ENCODE measurements around the gene POLR3E. TPM values are rescaled to one million over a fixed set of nuclear protein-coding genes. Genes with fewer than 3 reads are reported as not detected.
A peak's percentile ranks its signal among the peaks of the same experiment; 100 is the strongest.
"Not testable (repeated sequence)": the region's sequence is repeated elsewhere in the genome, so short reads cannot be mapped to it uniquely, and the experiment has no call there.

Gene POLR3E
- total RNA-seq, 1 donor from 2014 or later = 50.8 TPM

DNA sequence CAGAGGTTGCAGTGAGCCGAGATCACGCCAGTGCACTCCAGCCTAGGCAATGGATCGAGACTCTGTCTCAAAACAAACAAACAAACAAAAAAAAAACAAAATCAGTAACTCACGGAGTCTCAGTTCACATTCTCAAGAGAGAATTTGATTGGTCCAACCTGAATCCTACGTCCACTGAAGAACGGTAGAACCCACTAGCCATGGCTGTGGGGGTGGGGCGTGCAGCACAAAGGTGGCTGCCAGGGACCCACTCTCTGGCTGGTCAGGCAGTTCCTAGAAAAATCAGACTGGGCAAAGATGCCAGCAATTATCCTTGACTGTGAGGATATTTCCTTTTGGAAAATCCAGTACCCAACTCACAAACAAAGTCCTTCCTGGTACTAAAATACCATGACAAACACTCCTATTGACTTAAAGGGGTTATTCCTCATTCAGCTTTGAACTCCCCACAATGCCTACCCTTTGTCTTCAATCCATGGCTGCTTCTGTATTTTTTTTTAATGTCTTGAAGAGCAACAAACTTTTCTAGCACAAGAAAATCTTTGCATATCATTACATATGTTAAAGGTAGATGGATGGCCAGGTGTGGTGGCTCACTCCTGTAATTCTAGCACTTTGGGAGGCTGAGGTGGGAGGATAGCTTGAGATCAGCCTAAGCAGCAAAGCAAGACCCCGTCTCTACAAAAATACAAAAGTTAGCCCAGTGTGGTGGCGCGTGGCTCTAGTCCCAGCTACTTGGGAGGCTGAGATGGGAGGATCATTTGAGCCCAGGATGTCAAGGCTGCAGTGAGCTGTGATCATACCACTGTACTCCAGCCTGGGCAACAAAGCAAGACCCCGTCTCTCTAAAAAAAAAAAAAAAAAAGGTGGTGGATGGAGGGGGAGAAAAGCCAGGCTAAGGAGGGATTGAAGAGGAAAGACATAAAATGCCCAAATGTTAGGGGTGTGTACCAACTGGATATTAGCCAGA, 3.8 kb upstream of the POLR3E start:
- no peak for DNase-seq (ENCODE audit: low read depth)

DNA sequence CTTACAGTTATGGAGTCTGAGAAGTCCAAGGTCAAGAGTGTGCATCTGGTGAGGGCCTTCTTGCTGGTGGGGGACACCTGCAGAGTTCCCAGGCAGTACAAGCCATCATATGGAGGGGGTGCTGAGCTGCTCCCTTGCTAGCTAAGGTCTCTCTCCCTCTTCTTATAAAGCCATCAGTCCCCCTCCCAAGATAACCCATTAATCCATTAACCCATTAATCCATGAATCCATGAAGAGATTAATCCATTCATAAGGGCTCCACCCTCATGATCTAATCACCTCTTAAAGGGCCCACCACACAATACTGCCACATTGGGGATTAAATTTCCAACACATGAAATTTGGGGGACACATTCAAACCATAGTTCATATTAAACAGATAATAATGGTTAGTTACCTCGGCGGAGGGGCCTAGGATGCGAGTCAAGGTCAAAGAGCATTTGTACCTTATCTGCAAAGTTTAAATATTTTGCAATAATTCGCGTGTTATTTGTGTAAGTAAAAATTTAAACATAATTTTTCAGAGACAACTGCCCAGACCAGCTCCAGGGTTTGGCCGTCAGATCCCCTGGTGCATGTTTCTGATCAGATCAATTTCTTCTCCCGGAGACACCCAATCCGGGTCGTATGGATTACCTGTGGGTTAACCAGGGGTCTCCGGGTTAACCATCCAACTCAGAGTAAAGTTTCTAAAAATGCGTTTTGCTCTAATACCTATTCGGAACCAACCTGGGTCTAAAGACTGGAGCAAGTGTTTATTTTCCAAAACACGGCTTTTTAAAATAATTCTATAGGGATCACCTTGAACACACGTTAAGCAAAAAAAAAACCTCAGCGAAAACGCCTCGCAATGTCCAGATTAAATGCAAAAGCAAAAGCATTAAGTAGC, 740 bp upstream of the POLR3E start:
- peak; percentile 9 for DNase-seq (ENCODE audit: low read depth)

DNA sequence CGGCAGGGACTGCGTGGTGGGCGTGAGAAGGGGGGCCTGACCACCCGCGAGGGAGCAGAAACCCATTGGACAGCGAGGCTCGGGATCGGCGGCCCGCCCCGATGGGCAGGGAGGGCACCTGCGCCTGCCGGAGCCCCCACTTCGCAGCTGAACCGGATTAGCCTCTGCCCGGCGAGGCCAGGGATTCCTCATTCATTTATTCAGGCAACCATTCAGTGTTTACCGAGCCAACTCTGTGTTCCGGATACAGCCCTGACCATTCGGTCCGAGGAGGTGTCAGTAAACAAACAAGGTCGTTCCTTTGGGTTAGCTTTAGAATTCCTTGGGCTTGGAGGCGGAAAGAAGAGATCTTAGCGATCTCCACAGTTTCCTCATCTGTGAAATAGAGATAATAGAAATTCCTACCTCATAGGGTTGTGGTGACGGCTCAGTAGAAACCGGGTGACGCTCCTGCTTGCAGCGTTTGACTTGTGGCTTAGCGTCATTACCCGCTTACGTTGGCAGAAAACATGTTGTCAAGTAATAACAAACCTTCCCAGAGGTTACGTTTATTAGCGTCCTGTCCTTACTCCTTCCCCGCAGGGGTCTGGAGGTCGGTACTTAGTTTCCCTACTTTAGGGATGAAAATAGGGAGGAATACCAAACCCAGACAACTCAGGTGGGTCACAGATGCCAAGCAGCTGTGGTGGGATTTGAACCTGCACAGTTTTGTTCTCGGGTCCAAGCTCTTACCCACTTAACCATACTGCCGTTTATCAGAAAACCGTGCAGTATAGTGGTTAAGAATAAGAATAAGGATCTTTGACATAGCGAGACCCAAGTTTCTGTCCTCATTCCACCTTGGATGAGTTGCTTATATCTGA, 893 bp downstream of the POLR3E start:
- DNase-seq (ENCODE audit: low read depth) = peak; percentile 90

DNA sequence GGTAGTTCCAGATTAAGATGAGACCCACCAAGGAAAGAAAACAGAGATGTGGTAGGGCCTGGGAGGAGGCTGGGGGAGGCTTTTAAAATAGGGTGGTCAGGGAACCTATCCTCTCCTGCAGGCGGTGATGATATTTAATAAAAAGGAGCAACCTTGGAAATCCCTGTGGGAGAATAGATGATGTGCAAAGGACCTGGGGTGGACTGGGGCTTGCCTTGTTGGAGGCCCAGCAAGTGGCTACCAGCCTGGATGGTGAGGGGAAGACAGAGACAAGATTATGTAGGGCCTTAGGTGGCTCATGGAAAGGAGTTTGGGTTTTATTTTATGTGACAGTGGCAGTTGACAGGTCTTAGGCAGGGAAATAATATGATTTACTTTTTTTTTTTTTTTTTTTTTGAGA, 1.8 kb downstream of the POLR3E start:
- no peak for DNase-seq (ENCODE audit: low read depth)

DNA sequence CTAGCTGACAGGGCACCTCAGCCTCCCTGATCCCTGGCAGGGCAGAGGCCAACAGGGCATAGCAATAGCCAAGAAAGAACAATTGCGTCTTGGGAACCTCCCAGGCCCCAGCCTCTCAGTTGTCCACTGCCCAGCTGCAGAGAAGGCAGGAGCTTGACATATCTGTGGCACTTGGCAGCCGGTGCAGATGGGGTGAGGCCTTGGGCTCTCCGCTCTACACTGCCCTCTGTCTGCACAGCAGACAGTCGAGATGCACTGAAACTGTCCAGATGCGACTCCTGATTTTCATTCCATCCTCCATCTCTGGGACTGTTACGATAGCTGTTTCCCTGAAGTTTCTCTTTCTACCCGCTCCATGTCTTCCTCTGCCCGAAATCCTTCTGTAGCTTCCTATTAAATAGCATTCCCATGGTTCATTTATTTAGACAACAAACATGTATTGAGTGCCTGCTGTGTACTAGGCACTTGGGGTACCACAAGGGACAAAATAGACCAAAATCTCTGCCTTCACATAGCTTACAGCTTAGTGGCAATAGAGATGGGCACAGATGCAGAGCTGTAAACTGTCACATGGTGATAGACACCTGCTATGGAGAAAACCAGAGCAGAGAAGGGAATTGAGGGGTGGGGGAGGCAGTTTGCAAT, 3.3 kb downstream of the POLR3E start:
- DNase-seq (ENCODE audit: low read depth) = peak; percentile 46

DNA sequence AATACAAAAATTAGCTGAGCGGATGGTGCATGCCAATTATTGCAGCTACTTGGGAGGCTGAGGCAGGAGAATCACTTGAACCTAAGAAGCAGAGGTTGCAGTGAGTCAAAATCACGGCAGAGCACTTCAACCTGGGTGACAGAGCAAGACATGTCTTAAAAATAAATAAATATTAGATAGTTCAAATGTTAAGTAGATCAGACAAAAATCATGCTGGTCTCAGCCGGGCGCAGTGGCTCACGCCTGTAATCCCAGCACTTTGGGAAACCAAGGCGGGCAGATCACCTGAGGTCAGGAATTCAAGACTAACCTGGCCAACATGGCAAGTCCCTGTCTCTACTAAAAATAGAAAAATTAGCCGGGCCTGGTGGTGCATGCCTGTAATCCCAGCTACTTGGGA, 4.2 kb downstream of the POLR3E start:
- DNase-seq (ENCODE audit: low read depth) = not testable (repeated sequence)

DNA sequence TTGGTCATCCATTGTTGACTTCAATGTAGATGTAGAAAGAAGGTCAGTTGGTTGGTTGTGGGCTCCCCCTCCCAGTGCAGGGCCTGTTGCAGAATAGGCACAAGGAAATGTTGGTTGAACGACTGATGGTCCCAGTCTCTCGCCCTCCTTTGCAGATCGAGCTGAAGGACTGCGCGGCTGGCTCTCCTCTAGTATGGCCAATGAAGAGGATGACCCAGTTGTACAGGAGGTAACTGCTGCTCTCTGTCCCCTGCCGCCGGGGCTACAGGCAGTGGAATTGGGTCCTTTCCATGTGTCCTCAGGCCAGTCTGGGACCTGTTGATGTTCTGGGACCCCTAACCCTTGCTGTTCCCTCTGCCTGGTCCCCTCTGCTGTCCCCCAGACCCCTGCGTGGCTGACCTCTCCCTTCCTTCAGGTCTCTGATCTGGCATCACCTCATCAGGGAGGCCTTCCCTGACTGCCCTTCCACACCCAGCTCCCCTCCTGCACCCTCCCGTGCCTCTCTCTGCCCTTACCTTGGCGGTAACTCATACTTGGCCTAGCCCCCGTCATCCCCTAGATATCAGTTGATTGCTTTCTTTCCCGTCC, 5.7 kb downstream of the POLR3E start:
- no peak for DNase-seq (ENCODE audit: low read depth)

DNA sequence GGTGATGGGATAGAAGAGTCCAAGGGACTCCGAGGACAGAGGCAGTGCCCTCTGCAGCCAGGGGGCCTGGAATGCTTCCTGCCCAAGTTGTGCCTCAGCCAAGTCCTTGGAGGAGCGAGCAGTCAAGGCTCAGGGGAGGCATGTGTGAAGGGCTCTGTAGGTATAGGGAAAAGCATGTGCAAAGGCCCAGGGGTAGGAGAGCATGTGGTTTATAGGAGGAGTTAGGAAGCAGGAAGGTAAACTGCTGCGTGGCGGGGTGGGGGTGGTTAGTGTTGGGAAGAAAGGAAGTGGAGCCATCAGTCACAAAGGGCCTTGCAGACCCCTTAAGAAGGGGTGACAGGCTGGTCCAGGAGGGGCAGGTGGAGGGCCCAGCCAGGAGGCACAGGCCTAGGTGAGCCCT, 7.2 kb downstream of the POLR3E start:
- no peak for DNase-seq (ENCODE audit: low read depth)

DNA sequence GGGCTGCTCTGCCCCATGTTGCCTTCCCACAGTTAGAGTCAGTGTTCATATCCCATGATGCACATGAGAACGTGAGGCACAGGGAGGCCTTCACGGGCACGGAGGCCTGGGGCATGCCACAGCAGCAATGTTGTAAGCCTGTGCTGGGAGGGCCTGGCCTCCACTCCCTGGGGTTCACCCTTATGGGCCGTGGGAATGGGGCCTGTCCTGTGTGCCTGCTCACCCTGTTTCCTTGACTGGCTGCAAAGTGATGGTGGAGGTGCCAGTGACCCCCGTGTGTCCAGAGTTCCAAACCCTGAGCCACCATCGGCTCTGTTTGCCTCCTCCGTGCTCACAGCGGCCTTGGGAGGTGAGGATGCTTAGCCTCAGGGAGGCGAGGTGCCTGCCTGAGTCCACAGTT, 9.6 kb downstream of the POLR3E start:
- no peak for DNase-seq (ENCODE audit: low read depth)

DNA sequence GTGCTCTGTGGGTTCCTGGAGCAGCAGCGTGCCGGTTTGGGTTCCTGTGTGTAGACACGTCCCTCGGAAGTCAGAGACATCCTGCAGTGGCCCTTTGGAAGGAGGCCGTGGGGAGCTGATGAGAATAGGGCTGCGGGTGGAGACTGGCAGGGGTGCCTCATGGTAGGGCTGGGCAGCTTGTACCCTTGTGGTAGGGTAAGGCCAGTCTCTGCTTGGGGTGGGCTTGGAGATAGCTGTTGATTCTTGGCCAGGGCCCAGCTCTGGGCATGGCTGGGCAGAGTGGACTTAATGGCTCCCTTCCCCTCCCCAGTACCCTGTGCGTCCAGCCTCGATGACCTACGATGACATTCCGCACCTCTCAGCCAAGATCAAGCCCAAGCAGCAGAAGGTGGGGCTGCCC, 10.6 kb downstream of the POLR3E start:
- no peak for DNase-seq (ENCODE audit: low read depth)

DNA sequence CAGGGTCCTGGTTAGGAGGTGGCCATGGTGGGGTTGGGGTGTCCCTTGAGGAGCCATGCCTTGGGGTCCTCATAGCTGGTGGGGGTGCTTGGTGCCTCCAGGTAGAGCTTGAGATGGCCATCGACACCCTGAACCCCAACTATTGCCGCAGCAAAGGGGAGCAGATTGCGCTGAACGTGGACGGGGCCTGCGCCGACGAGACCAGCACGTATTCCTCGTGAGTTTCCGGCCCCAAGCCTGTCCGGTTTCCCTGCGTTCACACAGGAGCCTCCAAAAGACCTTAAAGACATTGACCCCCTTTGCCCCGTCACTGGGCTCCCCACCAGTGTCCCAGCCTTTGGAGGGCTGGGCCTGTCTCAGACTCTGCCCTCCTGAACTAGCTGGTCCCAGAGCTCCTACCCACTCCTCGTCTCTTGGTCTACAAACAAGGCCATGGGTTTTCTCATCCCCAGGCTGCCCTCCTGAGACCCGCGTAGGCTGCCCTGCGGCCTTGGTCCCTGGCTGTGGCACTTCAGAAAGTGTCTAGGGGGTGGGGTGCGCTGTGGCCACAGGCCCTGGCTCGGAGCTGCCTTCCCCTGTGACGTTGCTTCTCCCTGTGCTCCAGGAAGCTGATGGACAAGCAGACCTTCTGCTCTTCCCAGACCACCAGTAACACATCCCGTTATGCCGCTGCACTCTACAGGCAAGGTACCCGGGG, 11.8 kb downstream of the POLR3E start:
- DNase-seq (ENCODE audit: low read depth) = no peak

DNA sequence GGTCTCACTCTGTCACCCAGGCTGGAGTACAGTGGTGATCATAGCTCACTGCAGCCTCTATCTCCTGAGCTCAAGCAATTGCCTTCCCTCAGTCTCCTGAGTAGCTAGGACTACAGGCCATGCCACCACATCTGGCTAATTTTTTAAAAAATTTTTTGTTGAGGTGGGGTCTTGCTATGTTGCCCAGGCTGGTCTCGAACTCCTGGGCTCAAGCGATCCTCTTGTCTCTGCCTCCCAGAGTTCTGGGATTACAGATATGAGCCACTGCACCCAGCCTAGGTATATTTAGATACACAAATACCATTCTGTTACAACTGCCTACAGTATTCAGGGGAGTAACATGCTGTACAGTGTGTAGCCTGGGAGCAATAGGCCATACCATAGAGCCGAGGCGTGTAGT, 14.3 kb downstream of the POLR3E start:
- no peak for DNase-seq (ENCODE audit: low read depth)

DNA sequence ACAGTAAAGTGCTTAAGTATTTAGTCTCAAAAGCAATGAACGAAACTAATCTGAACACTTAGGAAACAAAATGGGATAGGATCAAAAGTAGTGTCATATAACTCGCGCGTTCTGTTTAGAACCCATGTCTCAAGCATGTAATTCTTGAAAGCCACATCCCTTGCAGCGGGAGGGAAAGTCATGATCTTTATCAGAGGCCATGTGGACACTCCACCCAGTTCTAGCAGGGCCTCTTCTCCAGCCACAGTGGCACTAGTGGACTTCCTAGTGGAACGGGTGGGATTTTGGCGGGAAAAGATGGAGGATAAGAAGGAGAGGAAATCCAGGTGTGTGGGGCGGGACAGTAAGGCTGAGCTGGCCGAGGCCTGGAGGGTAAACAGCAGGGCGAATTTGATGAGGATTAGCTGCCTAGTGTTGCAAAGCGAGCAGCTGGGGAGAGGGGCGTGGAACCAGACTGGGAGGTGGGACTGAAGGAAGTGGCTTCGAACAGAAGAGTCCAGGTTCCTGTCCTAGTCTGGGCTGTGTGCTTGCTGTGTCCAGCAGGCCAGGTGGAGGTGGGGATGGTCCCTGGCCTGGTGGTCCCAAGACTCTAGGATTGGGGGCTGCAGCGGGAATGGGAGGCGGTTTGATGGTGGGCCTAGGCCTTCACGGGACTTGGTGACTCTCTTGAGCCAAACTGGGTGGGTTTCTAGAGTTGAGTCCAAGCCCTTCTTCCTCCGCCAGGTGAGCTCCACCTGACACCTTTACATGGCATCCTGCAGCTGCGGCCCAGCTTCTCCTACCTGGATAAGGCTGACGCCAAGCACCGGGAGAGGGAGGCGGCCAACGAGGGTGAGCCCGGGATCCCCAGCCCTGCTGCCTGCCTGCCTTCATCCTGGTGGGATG, 15.9 kb downstream of the POLR3E start:
- DNase-seq (ENCODE audit: low read depth) = no peak

DNA sequence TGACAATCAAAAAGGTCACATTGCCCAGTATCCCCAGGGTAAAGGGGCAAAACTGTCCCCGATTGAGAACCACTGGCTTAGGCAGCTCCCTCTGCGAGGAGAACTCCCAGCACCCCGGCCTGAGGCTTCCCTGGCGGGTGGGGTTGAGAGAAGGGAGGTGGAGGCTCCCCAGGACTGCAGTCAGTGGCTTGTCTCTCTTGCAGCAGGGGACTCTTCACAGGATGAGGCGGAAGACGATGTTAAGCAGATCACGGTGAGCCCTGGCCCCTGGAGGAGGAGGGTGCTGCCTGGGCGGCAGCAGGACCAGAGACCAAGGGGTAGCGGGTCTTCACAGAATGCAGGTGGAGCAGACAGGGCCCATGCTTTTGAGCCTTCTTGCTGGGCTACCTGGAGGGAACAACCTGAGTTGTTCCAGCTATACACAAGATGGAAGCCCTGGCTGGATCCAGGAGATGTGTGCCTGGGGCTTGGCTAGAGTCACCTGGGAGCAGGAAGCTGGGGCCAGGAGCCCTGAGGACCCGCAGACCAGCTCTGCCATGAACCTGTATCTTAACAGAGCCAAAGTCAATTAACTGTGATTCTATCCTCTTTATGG, 16.8 kb downstream of the POLR3E start:
- no peak for DNase-seq (ENCODE audit: low read depth)

DNA sequence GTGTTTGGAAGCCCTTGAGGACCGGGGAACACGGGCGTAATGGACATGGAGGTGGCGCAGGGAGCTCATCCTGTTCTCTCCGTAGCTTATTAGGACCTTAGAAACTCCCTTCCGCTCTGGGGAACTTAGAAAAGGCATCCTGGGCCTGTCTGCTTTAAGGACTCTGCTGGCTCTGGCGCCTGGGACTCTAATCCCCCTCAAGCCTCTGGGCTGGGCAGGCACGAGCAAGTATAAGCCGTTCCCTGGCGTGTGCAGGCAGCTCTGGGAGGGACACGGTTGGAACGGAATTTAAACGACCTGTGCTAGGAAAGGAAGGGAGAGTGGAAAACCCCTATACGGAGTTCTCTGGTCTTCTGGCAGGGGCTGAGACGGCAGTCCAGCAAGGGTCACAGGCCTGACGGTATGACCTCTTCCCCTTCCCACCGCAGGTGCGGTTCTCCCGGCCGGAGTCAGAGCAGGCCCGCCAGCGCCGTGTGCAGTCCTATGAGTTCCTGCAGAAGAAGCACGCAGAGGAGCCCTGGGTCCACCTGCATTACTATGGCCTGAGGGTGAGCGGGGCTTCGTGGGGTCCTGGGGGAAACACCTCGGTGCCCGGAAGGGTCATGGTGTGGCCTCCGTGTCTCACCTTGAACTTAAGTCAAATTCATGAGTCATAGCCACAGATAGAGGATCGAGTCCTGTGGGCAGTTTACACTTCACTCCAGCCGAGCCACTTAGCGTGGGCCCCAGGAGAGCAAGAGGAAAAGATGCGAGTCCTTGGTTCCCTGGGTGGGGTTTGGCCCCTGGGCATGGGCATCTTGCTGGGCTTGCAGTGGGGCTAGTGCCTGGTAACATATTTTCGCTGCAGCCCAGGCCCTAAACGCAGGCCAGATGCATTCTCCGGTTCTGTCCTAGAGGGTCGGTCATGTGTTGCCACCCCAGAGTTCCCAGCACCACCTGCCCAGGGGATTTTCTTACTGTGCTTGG, 17.7 kb downstream of the POLR3E start:
- no peak for DNase-seq (ENCODE audit: low read depth)

DNA sequence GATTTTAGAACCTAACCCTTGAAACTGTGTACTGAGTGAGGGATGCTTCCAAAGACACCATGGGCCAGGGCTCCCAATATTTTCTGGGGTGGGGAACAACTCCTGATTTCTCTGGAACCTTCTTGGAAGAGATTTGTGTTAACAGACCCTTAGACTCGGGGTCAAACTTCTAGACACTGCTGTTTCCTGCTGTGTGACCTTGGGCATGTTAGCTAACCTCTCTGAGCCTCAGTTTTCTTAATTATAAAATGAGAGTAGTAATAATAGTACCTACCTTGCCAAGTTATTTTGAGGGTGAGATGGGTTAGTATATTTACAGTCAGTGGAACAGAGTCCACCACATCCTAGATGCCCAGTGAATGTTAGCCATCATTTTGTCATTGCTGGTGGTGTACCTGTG, 18.8 kb downstream of the POLR3E start:
- no peak for DNase-seq (ENCODE audit: low read depth)

DNA sequence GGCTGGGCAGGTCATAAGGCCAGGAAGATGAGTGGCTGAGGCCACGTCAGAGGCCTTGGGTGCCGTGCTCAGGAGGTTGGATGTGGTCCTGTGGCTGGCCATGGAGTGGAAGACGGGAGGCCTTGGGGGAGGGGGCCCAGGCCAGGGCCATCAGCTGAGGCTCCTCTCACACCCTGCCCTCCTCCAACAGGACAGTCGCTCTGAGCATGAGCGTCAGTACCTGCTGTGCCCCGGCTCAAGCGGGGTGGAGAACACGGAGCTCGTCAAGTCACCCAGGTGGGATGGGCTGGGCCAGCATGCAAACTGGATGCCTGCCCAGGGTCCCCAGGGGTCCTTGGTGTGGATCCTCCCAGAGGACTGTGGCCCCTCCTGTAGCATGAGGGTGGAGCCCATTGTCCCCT, 19.2 kb downstream of the POLR3E start:
- DNase-seq (ENCODE audit: low read depth) = no peak
